ENCODE results near the gene ARMC2.
"Not testable (repeated sequence)": the region's sequence is repeated elsewhere in the genome, so short reads cannot be mapped to it uniquely, and the experiment has no call there.

The ARMC2 gene

DNA sequence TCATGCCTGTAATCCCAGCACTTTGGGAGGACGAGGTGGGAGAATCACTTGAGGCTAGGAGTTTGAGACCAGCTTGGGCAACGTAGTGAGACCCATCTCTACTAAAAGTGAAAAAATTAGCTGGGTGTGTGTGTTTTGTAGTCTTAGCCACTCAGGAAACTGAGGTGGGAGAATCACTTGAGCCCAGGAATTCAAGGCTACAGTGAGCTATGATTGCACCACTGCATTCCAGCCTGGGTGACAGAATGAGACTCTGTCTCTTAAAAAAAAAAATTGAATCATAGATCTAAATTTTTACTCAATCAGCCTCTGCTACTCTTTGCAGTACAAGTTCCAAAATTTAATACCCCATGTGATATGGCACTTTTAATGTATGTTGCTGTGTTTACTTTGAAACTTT, 121.6 kb downstream of the ARMC2 start:
- TF ChIP-seq POLR2A (IDR thresholded peaks at IDR 0.05; ENCODE audit: low read length): no peak
- TF ChIP-seq GATA1 (IDR thresholded peaks at IDR 0.05; ENCODE audit: low read depth, low read length): no peak
- DNase-seq: no peak

DNA sequence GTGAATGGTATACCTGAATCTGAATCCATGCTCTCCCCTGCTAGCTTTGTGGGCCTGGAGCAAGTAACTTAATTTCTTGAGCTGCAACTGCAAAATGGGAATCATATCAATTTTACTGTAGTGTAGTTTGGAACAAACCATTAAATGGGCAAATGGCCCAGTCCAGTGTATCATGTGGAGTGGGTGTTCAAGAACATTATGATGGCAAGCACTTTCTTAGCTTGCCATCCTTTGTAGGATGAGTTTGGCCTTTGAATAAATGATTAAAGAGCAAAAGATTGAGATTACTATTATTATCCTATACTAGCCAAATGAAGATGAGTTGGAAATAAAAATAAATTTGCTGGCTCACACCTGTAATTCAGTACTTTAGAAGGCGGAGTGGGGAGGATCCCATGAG, 126.0 kb downstream of the ARMC2 start:
- DNase-seq: no peak

DNA sequence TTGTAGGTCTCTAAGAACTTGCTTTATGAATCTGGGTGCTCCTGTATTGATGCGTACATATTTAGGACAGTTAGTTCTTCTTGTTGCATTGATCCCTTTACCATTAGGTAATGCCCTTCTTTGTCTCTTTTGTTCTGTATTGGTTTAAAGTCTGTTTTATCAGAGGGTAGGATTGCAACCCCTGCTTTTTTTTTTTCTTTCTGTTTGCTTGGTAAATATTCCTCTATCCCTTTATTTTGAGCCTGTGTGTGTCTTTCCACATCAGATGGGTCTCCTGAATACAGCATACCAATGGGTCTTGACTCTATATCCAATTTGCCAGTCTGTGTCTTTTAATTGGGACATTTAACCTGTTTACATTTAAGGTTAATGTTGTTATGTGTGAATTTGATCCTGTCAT, 130.4 kb downstream of the ARMC2 start:
- DNase-seq: not testable (repeated sequence)

More for the DNA sequence above, 126.0 kb downstream of the ARMC2 start:
- TF ChIP-seq POLR2A (IDR thresholded peaks at IDR 0.05; ENCODE audit: low read length) (no peak), GATA1 (IDR thresholded peaks at IDR 0.05; ENCODE audit: low read depth, low read length) (no peak)

DNA sequence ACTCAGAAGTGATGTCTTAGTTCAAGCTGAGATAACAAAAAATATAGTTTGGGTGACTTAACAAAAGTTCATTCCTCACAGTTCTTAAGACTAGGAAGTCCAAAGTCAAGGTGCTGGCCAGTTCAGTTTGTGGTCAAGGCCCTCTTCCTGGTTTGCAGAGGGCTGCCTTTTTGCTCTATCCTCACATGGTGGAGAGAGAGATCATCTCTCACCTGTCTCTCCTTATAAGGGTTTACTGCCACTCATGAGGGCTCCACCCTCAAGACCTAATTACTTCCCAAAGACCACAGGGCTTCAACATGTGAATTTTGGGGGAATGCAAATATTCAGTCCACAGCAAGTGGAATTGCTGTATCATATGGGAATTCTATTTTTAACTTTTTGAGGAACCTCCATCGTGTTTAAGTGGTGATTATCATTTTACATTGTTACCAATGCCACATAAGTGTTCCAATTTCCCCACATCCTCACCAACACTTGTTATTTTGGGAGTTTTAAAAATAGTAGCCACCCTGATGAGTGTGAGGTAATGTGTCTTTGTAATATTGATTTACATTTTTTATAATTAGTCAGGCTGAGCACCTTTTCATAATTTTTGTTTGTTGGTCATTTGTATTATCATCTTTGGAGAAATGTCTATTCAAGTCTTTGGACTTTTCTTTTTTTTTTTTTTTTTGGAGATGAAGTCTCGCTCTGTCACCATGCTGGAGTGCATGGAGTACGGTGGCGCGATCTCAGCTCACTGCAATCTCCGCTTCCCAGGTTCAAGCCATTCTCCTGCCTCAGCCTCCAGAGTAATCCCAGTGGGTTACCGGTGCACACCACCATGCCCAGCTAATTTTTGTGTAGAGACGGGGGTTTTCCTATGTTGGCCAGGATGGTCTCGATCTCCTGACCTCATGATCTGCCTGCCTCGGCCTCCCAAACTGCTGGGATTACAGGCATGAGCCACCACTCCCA, 134.2 kb downstream of the ARMC2 start:
- no peak for DNase-seq
- no peak for TF ChIP-seq GATA1 (IDR thresholded peaks at IDR 0.05; ENCODE audit: low read depth, low read length)
- TF ChIP-seq POLR2A (IDR thresholded peaks at IDR 0.05; ENCODE audit: low read length): no peak

GRCh38 chr6:108983151-108983550, 134.9 kb downstream of the ARMC2 start:
- no peak for TF ChIP-seq POLR2A (IDR thresholded peaks at IDR 0.05; ENCODE audit: low read length)
- no peak for TF ChIP-seq GATA1 (IDR thresholded peaks at IDR 0.05; ENCODE audit: low read depth, low read length)
- no peak for DNase-seq

DNA sequence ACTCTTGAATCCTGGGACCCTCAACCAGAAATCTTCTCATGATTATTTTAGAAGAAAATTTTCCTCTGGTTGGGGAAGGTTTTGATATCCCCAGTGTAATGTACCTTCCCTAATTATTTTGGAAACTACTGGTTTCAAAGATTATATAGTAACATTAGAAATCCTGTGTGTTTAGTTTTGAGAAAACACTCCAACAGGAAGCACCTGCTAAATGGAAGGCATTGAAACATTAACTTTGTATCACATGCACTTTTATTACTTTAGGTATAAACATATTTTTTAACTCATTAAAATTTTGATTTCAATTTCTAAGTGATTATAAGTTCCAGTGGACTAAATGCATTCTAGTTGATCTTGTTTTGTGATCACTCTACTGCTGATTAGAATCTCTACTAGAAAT, 137.1 kb downstream of the ARMC2 start:
- TF ChIP-seq POLR2A (IDR thresholded peaks at IDR 0.05; ENCODE audit: low read length): no peak
- no peak for TF ChIP-seq GATA1 (IDR thresholded peaks at IDR 0.05; ENCODE audit: low read depth, low read length)
- DNase-seq: no peak

DNA sequence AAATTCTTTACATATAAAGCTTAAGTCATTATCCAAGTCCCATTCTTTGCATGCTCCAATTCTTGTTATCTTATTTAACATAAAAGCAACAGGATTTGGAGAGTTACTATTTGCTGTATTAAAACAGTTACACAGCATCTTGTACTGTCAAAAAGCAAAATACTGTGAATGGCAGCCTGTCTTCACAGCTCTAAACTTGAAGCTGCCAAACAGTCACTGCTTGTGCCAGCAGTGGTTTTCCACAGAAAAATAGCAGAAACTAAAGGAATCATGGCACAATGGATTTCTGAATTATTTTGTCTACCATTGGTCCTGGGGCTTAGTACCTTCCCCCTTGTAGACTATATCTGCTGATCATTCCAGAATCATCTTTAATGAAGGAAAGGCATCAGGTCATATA, 138.9 kb downstream of the ARMC2 start:
- TF ChIP-seq GATA1 (IDR thresholded peaks at IDR 0.05; ENCODE audit: low read depth, low read length) (no peak), POLR2A (IDR thresholded peaks at IDR 0.05; ENCODE audit: low read length) (no peak)
- DNase-seq: no peak

DNA sequence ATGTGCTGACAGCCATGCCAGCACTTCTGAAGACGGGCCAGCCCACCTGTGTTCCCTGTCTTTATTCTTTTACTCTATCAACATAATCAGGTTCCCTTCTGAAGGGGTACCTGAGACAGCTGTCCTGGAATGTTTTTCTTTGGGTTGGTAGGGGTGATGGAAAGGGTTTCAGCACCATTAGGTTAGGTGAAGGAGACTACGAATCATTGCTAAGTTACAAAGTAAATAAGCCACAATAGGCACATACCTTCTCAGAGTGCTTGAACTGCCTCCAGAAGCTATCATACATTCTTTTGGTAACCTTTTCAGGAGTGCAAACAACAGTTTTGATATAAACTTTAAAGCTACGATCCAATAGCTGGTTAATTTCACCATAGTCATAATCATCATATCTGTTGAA, 140.1 kb downstream of the ARMC2 start:
- no peak for TF ChIP-seq POLR2A (IDR thresholded peaks at IDR 0.05; ENCODE audit: low read length)
- no peak for TF ChIP-seq GATA1 (IDR thresholded peaks at IDR 0.05; ENCODE audit: low read depth, low read length)
- DNase-seq: no peak

DNA sequence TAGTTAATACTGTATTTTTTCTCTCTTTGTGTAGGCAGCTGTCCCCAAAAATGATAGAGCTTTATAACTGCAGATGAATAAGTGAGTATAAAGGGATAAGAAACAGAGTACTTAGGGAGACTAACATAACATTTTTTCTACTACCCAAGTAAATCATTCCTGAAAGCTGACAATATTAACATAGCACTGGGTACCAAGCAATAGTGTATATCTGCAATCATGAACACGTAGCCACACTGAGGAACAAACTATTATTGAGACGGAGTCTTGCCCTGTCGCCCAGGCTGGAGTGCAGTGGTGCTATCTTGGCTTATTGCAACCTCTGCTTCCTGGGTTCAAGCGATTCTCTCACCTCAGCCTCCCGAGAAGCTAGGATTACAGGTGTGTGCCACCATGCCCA, 140.5 kb downstream of the ARMC2 start:
- DNase-seq: no peak
- TF ChIP-seq GATA1 (IDR thresholded peaks at IDR 0.05; ENCODE audit: low read depth, low read length) (no peak), POLR2A (IDR thresholded peaks at IDR 0.05; ENCODE audit: low read length) (no peak)

- no peak for DNase-seq
These were observed 141.5 kb downstream of the ARMC2 start for GRCh38 chr6:108989700-108990099.

GRCh38 chr6:108993876-108994275, 145.7 kb downstream of the ARMC2 start:
- TF ChIP-seq GATA1 (IDR thresholded peaks at IDR 0.05; ENCODE audit: low read depth, low read length) (no peak), POLR2A (IDR thresholded peaks at IDR 0.05; ENCODE audit: low read length) (no peak)
- no peak for DNase-seq

More at GRCh38 chr6:108989700-108990099, 141.5 kb downstream of the ARMC2 start:
- TF ChIP-seq POLR2A (IDR thresholded peaks at IDR 0.05; ENCODE audit: low read length) (no peak), GATA1 (IDR thresholded peaks at IDR 0.05; ENCODE audit: low read depth, low read length) (no peak)

DNA sequence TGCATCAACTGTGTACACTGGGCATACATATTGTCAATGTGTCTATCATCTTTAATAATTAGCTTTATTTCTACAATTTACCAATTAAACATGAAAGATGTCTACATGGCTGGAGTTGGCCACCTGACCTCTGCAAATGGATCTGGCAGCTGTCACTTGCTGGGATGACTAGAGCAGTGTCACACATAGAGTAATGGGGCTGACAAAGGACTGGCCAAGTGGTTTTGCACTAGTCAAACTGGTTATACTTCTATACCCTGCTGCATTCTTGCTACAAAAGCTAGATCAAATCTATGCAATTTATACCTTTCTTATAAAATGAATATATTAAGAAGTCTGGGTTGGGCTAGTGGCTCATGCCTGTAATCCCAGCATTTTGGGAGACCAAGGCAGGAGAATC, 147.1 kb downstream of the ARMC2 start:
- no peak for TF ChIP-seq GATA1 (IDR thresholded peaks at IDR 0.05; ENCODE audit: low read depth, low read length)
- no peak for TF ChIP-seq POLR2A (IDR thresholded peaks at IDR 0.05; ENCODE audit: low read length)
- DNase-seq: no peak

DNA sequence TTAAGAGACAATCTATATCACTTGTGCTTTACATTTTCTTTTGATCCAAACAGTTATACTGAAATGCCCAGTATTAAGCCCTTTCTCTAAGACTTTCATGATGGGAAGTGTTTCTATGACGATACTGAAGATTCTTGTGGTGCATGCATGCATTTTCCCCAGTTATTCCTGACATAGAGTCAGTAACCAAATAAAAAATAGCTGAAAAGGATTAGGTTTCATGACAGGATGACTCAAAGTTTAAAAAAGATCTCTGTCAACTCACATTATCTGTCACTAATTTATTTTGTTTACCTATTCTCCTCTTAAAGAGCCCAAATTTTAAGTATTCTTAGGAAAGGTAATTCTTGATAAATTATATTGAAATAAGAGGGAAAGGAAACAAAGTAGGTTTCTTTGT, 148.0 kb downstream of the ARMC2 start:
- no peak for DNase-seq
- TF ChIP-seq POLR2A (IDR thresholded peaks at IDR 0.05; ENCODE audit: low read length) (no peak), GATA1 (IDR thresholded peaks at IDR 0.05; ENCODE audit: low read depth, low read length) (no peak)

GRCh38 chr6:108998485-108998884, 150.3 kb downstream of the ARMC2 start:
- TF ChIP-seq GATA1 (IDR thresholded peaks at IDR 0.05; ENCODE audit: low read depth, low read length): no peak
- TF ChIP-seq POLR2A (IDR thresholded peaks at IDR 0.05; ENCODE audit: low read length): no peak
- no peak for DNase-seq

DNA sequence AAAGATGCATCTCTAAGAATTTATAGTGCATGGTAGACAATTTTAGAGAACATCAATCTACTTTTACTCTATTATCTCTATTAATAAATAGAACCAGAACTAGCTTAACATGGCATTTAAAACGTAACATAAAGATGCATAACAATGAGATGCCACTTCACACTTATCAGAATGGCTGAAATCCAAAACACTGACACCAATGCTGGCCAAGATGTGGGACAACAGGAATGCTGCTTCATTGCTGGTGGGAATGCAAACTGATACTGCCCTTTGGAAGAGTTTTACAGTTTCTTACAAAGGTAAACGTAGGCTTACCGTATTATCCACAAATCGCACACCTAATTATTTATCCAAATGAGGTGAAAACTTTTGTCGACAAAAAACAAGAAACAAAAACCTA, 151.2 kb downstream of the ARMC2 start:
- no peak for DNase-seq
- TF ChIP-seq POLR2A (IDR thresholded peaks at IDR 0.05; ENCODE audit: low read length): no peak
- TF ChIP-seq GATA1 (IDR thresholded peaks at IDR 0.05; ENCODE audit: low read depth, low read length): no peak

Data from erythroblast (primary cell).